Cardiac muscle cell (in vitro differentiated cells and primary cell): ENCODE data around the gene SMC6. TPM values are rescaled to one million over a fixed set of nuclear protein-coding genes. Genes with fewer than 3 reads are reported as not detected.

Experiments used
- DNase-seq, 2 donors: peaks; one replicate each; pipeline versions ENCODE4 v3.0.0 to v3.0.0-alpha.2; 2010 to 2017; ENCODE audit warnings: low read depth in 1 of 2, low spot score in 1 of 2
- H3K27ac ChIP-seq: fragments of 200-600 bp; sonication (generic); 2 replicates; pipeline ENCODE4 v1.5.1; 2016
- H3K27me3 ChIP-seq: fragments of 200-600 bp; sonication (generic); 2 replicates; pipeline ENCODE4 v1.6.0; 2016; ENCODE audit warnings: control low read depth
- H3K36me3 ChIP-seq: fragments of 200-600 bp; sonication (generic); 2 replicates; pipeline ENCODE4 v1.5.1; 2016; ENCODE audit warnings: control low read depth
- H3K4me1 ChIP-seq: fragments of 200-600 bp; sonication (generic); 2 replicates; pipeline ENCODE4 v1.8.1; 2017; ENCODE audit warnings: low read depth, mild to moderate bottlenecking, mixed run types
- H3K4me3 ChIP-seq: fragments of 200-600 bp; sonication (generic); 2 replicates; pipeline ENCODE4 v1.5.1; 2016; ENCODE audit warnings: mild to moderate bottlenecking
- H3K9me3 ChIP-seq: fragments of 200-600 bp; sonication (generic); 2 replicates; pipeline ENCODE4 v1.5.1; 2017; ENCODE audit warnings: low read depth, mild to moderate bottlenecking, control low read depth
- CTCF ChIP-seq: IDR thresholded peaks from 2 replicates; pipeline ENCODE4 v1.5.1; 2012; ENCODE audit warnings: low read depth, mild to moderate bottlenecking, low read length
- polyA plus RNA-seq: library from polyadenylated mRNA; unstranded; fragments of >200 nt; fragmentation: Nextera tagmentation; extraction: Ambion mirVana; gene quantifications from 2 replicates; pipeline ENCODE4 v1.2.1, GENCODE V29; 2016
- total RNA-seq: library from RNA; depleted of rRNA; stranded (reverse); fragments of >200 nt; gene quantifications from 2 replicates; pipeline ENCODE4 v1.2.3, GENCODE V29; 2016

The SMC6 gene
- total and polyA plus RNA-seq, 2 experiments from 2014 or later = 13.1 to 19.2 TPM

GRCh38 chr2:17627434-17627833 lies 126.2 kb downstream of the SMC6 start:
- no peak overlapping the region for H3K27ac ChIP-seq
- DNase-seq = no peak
- H3K36me3 ChIP-seq = no peaks in the 10 kb centered on the region
- H3K27me3 ChIP-seq = no peaks in the 10 kb centered on the region
- no peaks in the 10 kb centered on the region for H3K4me1 ChIP-seq
- TF ChIP-seq CTCF = no peak
- no peaks in the 10 kb centered on the region for H3K9me3 ChIP-seq
- no peak overlapping the region for H3K4me3 ChIP-seq

- no peak overlapping the region for H3K4me3 ChIP-seq
- DNase-seq = no peak
- no peaks in the 10 kb centered on the region for H3K4me1 ChIP-seq
- H3K9me3 ChIP-seq = no peaks in the 10 kb centered on the region
- no peaks in the 10 kb centered on the region for H3K36me3 ChIP-seq
- H3K27ac ChIP-seq = no peak overlapping the region
- TF ChIP-seq CTCF = no peak
- no peaks in the 10 kb centered on the region for H3K27me3 ChIP-seq
Observed at GRCh38 chr2:17626986-17627385, 126.6 kb downstream of the SMC6 start.

- no peak for DNase-seq
- no peak overlapping the region for H3K4me3 ChIP-seq
- H3K4me1 ChIP-seq = no peaks in the 10 kb centered on the region
- H3K27me3 ChIP-seq = no peaks in the 10 kb centered on the region
- no peak overlapping the region for H3K27ac ChIP-seq
- no peaks in the 10 kb centered on the region for H3K36me3 ChIP-seq
- no peak for TF ChIP-seq CTCF
- no peaks in the 10 kb centered on the region for H3K9me3 ChIP-seq
Observed at GRCh38 chr2:17625446-17625845, 128.2 kb downstream of the SMC6 start.

- DNase-seq = peak in 1 of 2 donors; percentile 61
- Histone ChIP-seq H3K4me1 (no peaks in the 10 kb centered on the region), H3K27me3 (no peaks in the 10 kb centered on the region), H3K4me3 (no peak overlapping the region), H3K9me3 (no peaks in the 10 kb centered on the region), H3K27ac (no peak overlapping the region), H3K36me3 (no peaks in the 10 kb centered on the region)
- no peak for TF ChIP-seq CTCF
Observed at GRCh38 chr2:17621781-17622180, 131.8 kb downstream of the SMC6 start.

- H3K9me3 ChIP-seq = no peaks in the 10 kb centered on the region
- H3K27ac ChIP-seq = no peak overlapping the region
- no peak for DNase-seq
Observed at GRCh38 chr2:17620841-17621240, 132.8 kb downstream of the SMC6 start.

More at GRCh38 chr2:17620841-17621240, 132.8 kb downstream of the SMC6 start:
- no peak for TF ChIP-seq CTCF
- no peak overlapping the region for H3K4me3 ChIP-seq
- no peaks in the 10 kb centered on the region for H3K36me3 ChIP-seq
- no peaks in the 10 kb centered on the region for H3K27me3 ChIP-seq
- H3K4me1 ChIP-seq = no peaks in the 10 kb centered on the region
